ENCODE data around the gene ANXA5.
"Not testable (repeated sequence)": the region's sequence is repeated elsewhere in the genome, so short reads cannot be mapped to it uniquely, and the experiment has no call there.

ANXA5 gene

DNA sequence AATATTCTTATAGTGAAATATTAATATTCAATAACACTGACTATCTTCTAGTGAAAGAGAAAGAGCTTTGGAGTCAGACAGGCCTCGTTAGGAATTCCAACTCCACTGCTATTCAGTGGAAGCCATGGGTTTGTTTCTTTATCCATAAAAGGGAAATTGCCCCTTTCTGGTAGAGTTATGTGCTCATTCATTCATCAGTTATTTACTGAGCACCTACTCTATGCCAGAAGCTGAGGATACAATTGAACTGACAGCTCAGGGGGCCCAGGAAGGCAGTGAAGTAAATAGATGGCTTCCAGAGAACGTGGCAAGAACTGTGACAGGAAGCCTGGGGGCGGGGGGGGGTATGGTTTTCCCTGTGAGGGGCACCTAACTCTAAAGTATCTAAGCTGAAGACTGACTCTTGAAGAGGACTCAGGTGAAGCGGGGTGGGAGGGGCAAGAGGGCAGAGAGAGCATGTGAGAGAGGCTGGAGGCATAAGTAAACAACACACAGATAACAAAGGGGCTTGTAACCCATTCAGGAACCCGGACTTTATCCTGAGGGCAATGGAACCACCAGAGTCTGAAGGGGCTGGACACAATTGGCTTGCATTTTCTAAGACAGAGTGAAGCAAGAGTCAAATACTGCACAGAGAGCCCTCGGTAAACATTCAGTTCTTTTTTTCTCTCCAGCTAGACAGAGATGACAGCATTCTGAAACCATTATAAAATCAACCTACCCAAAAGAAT lies 20.3 kb downstream of the ANXA5 start:
- DNase-seq = no peak

DNA sequence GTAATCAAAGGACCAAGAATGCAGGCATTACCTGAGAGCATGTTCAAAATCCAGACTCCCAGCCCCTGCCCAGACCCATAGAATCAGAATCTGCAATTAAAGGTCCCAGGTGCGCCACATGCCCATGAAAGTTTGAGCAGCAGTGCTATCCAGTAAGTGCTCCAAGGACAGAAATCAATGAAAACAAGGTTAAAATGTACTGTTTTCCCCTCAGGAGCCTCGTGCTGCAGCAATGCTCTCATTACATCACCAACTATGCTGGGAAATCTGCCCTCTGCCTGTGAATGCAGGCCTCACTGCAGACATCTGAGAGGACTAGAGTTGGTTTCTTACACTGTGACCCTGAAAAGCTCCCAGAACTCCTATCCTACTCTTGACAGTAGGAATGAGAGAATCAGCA lies 21.1 kb downstream of the ANXA5 start:
- no peak for DNase-seq

DNA sequence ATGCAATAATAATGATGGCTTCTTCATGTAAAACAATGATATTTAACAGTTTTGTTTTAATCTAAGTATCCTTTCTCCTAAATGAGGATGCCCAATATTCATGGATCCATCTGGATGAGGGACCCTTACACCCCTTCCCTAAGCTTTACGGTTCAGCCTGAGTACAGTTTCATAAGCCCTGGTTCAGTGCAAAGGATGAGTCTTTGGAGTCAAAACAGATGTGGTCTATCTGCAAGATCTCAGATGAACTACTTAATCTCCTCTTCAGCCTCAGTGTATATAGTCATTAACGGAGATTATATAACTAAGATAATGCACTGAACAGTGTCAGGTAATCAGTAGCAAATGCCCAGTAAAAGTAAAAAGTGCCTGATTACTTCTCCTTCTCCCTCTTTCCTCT lies 22.1 kb downstream of the ANXA5 start:
- no peak for DNase-seq

DNA sequence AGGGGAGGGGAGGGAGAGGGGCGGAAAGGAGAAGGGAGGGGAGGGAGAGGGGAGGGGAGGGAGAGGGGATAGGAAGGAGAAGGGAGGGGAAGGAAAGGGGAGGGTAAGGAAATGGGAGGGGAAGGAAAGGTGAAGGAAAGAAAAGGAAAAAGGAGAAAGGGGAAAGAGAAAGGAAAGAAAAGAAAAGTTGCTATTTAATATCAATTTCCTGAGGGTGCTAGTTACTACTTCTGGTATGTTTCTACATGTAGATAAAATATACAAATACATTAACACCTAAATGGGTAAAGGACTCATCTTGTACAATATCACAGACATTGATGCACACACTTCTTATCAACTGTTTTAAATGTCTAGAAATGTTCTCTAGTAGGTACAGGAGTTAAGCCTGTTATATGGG lies 22.6 kb downstream of the ANXA5 start:
- no peak for DNase-seq

DNA sequence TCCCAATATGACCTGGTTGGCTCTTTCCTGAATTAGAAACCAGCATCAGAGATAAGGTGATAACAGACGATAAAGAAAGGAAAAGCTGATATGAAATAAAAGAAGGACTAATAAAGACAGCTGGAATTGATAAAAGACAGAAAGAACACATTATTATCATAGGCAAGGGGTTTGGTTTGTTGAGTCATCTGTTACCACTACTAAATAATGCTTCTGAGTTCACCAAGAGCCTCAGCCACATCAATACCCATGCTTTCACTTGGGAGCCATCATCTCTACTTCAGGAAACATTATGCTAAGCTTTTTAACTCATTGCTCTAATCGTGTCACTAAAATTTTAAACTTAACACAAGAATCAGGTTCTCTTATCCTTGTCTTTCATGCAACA lies 27.6 kb downstream of the ANXA5 start:
- no peak for DNase-seq

DNA sequence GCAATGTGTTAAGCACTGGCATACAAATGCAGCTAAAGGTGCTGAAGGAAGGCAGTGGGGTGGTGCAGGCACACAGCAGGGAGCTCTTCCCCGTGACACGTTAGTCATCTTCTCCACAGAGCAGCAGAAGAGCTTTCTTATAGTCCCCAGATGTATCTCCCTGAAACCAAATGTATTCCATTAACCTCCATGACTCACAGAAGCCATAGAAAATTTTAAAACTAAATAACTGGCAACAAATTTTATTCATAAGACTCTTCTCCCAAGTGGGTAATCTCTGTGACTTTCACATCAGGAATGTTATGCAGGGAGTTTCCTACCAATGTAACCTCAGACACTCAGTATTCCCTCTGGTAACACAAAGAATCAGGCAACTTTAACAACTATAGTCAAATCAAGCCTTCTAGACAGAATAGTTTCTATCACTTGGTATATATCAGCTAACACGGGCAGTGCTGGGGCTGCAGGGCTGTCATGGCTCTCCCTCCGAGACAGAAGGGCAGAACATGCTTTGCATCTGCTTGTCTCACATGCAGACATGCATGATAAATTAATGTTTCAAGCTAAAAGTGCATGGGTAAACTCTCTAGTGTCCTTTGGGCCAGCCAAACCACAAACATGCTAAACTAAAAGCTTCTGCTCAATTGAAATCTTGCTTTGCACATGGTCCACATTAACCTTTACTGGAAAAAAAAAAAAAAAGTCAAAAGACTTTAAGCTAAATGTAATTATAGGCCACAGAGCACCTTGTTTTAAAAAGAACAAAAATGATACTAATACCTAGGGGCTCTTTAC lies 28.2 kb downstream of the ANXA5 start:
- no peak for DNase-seq

DNA sequence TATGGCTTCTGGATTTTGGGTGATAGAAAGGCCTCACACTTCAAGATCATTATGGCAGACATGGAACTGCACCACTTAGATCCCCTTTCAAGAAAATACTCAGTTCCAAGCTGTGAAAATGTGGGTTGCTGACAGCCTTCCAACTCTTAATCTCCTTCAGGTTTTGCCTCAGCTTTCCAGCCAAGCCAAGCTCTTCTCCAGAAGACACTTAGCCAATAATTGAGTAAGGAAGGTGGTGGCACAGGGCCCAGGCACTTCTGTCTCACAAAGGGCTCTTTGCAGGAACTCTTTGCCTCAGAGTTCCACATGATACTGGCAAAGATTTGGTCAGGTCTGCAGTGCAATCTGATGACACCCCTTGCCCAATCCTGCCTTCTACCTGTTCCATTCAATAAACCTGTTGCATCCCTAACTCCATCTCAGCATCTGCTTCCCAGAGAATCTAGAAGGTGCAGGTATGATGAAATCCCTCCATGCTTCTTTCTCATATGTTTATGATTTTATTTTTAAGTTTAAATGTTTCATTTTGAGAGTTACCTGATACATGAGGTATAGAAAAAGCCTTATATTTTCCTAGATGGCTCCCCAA lies 30.6 kb downstream of the ANXA5 start:
- no peak for DNase-seq

GRCh38 chr4:121665371-121665770 lies 31.4 kb downstream of the ANXA5 start:
- no peak for DNase-seq

DNA sequence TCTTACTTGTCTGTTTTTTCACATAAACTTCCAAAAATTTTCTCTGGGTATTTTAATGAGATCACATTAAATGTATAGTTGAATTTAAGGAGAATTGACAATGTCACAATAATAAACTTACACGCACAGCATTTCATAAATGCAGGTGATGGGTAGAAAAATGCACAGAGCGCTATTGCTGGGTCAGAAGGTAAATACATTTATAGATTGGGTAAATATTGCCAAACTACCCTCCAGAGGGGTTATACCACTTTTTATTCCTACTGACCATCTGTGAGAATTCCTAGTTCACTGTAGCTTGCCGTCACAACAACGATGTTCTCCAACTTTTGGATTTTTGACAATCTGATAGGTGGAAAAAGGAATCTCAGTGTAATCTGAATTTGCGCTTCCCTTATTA lies 34.6 kb downstream of the ANXA5 start:
- DNase-seq = no peak

DNA sequence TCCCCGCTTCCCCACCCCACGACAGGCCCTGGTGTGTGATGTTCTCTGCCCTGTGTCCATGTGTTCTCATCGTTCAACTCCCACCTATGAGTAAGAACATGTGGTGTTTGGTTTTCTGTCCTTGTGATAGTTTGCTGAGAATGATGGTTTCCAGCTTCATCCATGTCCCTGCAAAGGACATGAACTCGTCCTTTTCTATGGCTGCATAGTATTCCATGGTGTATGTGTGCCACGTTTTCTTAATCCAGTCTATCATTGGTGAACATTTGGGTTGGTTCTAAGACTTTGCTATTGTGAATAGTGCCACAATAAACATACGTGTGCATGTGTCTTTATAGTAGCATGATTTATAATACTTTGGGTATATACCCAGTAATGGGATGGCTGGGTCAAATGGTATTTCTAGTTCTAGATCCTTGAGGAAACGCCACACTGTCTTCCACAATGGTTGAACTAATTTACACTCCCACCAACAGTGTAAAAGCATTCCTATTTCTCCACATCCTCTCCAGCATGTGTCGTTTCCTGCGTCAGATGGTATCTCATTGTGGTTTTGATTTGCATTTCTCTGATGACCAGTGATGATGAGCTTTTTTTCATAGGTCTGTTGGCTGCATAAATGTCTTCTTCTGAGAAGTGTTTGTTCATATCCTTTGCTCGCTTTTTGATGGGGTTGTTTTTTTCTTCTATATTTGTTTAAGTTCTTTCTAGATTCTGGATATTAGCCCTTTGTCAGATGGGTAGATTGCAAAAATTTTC lies 36.4 kb downstream of the ANXA5 start:
- DNase-seq = not testable (repeated sequence)

DNA sequence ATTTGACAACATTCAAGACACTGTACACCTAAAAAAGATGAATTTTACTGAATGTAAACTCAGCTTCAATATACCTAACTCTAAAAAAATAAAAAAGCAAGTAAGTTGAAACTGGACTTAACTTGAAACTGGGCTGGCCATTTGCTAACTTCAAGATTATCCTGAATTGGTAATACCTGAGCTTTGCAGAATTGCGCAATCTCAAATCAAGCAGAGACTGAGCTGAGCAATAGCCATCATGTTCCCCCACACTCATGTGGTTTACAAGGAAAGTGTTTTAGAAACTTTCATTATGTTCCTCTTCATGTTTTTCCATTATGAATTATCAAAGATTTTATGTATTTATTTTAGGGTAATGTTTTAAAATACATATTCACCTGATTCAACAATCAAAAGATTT lies 38.7 kb downstream of the ANXA5 start:
- no peak for DNase-seq

- DNase-seq = peak; percentile 28 to 37
Measured at GRCh38 chr4:121656269-121656641, 40.5 kb downstream of the ANXA5 start.

DNA sequence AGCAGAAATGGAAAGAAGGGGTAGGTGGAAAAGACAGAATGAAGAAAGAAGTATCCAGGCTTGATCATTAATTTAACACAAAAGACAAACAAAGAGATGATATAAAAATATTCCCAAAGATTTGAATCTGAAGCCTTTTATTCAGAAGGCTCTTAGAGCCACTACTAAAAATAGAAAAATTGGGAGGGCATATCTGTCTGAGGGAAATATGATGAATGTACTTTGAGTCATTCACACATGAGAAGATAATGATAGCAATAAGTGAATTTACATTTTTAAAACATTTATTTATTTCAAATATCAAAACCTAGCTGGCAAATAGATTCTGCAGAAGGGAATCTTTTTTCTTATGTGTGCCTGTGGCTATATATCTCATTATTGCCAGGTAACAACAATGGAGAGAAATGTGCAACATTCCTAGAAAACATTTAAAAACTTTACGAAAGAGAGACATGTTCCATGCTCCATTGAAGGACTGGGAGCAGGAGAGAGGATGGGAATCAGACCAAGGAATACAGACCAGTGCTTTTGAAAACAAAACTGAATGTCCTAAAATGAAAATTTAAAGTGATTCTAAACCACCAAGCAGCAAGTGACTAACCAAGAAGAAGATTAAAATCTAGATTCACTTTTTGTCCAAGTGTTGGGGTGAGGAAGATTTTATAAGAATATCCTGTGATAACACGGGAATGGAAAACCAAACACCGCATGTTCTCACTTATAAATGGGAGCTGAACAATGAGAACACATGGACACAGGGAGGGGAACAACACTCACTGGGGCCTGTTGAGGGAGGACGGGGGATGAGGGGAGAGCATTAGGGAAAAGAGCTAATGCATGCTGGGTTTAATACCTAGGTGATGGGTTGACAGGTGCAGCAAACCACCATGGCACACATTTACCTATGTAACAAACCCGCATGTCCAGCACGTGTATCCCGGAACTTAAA lies 41.2 kb downstream of the ANXA5 start:
- DNase-seq = no peak

GRCh38 chr4:121654738-121655137 lies 42.0 kb downstream of the ANXA5 start:
- no peak for DNase-seq

DNA sequence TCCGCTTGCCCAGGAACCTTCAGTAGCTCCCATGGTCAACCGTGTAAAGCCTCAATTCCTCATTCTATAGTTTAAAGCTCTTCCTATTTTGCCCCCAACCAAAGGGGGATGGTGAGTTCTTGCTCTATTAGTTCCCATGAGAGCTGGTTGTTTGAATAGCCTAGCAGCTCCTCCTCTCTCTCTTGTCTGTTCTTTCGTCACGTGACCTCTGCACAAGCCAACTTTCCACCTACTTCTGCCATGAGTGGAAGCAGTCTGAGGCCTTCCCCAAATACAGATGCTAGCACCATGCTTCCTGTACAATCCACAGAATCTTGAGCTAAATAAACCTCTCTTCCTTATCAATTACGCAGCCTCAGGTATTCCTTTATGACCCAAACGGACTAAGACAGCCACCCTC lies 42.8 kb downstream of the ANXA5 start:
- DNase-seq = no peak

DNA sequence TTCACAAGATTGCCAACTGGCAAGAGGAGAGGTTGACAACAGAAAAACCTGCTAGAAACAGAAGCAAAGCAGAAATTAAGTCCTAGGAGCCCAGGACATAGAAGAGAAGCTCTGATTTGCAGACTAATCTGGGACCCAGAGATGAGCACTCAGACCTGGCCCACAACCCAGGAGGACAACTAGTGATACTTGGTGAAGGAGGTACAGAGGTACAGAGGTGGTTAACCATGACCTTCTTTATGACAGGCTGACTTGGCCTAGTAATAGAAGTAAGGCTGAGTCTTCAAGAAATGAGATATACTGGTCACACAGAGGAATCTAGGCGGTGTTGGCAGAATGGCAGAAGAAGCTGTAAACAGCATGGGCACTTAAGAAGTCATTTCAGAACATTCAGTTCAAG lies 43.6 kb downstream of the ANXA5 start:
- no peak for DNase-seq

DNA sequence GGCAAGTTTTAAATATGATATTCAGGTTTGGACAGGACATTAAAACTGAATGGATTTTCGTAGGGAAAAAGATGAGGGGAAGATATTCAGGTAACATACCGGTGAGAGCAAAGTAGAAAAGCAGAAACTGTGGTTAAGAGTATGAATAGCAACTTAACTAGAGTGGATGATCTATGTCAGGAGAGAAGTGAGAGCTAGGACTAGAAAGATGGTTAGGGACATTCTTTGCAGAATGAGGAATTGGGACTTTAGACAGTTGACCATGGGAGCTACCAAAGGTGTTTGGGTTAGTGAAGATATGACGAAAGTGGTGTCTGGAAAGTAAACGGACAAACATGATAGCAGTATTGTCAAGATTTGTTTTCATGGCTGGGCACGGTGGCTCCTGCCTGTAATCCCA lies 45.2 kb downstream of the ANXA5 start:
- no peak for DNase-seq

DNA sequence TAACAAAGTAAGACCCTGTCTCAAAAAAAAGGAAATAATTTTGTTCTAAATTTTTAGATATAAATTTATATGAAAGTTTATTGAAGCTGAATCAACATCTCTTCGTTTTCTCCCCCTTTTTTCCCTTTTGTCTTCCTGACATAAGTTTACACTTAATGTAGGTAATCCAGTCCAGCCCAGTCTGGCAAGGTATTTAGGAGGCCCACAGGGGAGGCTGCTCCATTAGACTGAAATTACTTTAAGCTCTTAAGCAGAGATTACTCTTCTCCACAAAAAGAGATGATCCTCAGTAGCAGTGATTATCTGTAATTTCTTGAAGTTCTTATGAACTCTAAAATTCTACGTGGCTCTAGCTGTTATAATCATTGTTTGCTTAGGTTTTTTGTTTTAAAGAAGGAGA lies 46.0 kb downstream of the ANXA5 start:
- DNase-seq = no peak

- no peak for DNase-seq
Measured at GRCh38 chr4:121648516-121648915, 48.3 kb downstream of the ANXA5 start.

GRCh38 chr4:121642876-121643585 lies 53.7 kb downstream of the ANXA5 start:
- no peak for DNase-seq

- DNase-seq = no peak
Measured at GRCh38 chr4:121642292-121642691, 54.5 kb downstream of the ANXA5 start.

DNA sequence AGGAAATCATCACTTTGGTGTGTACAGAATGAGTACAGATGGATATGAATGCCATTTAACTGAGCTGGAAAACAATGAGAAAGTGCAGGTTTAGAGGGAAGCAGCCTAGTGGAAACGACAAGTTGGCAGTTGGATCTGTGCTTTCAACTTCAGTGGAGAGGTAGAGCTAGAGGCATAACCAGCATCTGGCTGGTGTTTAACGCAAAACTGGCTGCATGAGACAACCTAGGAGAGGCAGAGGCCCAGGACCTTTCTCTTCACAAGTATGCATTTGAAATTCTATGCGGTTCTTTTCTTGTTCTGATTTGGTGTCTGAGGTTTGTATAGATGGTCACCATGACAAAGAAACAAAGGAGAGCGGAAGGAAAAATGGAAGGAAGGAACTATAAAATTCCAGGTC lies 63.1 kb downstream of the ANXA5 start:
- DNase-seq = no peak

All from activated T-cell treated with anti-CD3 and anti-CD28 coated beads, Interleukin-2, amount 50 U/mL, for 48 hours (primary cell).